Fibroblast of skin of abdomen (primary cell): ENCODE data around the gene SLC5A5.
"Not testable (repeated sequence)": the region's sequence is repeated elsewhere in the genome, so short reads cannot be mapped to it uniquely, and the experiment has no call there.

Experiments used
- DNase-seq: peaks from one replicate; pipeline ENCODE4 v3.0.0-alpha.2; 2013

Gene SLC5A5

GRCh38 chr19:17872251-17873001 is 681 bp downstream of the SLC5A5 start:
- no peak for DNase-seq

DNA sequence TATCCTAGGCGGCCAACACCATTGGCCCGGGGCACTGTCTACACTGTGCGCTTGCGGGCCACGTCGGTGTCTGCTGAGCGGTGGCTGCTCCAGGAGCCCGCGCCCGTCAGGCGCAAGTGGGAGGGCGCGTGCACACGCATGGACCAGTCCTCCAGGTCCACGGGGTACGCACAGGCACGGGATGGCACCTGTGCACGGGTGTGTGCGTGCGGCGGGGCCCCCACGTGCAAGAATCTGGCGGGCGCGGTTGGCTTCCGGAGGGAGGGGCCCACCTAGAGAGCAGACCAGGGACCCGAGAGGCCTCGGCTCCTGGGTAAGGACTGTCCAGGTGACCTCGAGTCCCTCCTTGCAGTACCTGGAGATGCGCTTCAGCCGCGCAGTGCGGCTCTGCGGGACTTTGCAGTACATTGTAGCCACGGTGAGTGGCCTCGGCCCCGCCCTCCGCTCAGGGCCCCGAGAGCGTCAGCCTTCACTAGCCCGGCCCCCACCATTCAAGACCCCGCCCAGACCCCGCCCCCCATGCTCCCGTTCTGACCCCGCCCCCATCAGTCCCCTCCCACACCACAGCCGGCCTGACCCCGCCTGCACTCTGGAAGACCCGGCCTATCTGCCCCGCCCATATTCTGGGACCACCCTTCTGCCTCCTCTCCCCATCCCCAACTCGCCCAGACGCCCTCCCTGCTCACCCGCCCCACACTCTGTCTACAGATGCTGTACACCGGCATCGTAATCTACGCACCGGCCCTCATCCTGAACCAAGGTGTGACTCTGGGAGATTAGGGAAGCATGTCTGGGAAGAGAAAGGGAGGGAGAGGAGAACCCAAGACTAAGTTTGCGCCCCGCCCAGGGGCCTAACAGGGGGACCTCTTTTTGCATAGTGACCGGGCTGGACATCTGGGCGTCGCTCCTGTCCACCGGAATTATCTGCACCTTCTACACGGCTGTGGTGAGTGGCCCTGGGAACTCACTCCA is 2.3 kb downstream of the SLC5A5 start:
- no peak for DNase-seq

- no peak for DNase-seq
These were observed 3.0 kb downstream of the SLC5A5 start for GRCh38 chr19:17874758-17875135.

DNA sequence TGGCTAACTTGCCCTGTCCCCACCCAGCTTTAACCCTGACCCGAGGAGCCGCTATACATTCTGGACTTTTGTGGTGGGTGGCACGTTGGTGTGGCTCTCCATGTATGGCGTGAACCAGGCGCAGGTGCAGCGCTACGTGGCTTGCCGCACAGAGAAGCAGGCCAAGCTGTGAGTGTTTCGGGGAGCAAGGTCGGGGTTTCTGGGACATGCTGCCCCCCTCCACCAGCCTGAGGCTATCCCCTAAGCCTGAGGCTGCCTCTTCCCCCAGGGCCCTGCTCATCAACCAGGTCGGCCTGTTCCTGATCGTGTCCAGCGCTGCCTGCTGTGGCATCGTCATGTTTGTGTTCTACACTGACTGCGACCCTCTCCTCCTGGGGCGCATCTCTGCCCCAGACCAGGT is 6.0 kb downstream of the SLC5A5 start:
- DNase-seq, result no peak

DNA sequence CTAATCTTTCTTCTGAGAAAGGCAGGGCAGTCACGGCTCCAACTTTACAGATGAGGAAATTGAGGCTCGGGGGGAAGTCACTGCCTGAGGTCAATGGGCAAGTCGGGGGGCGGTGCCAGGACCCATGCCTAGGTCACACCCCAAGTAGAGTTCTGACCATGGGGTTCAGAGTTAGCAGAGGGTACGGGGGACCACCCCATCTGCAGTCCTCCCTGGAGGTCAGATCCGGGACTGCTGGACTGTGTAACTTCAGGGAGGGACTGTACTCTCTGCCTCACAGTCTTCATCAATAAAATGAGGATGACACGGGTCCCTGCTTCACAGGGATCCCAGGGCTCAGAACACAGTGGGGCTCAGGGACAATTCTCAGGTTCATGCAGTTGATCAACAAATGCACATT is 7.7 kb downstream of the SLC5A5 start:
- no peak for DNase-seq

DNA sequence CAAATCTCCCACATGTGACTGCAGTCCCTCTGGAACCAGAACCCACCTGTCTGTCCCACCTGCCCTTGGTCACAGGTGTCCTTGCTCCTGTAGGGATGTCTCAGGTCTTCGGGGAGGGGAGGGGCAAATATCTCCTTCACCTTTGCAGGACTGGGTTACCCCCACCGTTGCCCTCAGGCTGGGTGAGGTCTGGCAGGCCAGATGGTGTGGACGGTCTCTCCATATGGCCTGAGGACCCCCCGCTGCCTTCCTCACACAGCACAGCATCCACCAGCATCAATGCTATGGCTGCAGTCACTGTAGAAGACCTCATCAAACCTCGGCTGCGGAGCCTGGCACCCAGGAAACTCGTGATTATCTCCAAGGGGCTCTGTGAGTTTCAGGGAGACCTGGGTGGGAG is 10.0 kb downstream of the SLC5A5 start:
- no peak for DNase-seq

GRCh38 chr19:17883627-17884410 is 12.1 kb downstream of the SLC5A5 start:
- no peak for DNase-seq

- DNase-seq, result no peak
These were observed 14.8 kb downstream of the SLC5A5 start for GRCh38 chr19:17886515-17886914.

DNA sequence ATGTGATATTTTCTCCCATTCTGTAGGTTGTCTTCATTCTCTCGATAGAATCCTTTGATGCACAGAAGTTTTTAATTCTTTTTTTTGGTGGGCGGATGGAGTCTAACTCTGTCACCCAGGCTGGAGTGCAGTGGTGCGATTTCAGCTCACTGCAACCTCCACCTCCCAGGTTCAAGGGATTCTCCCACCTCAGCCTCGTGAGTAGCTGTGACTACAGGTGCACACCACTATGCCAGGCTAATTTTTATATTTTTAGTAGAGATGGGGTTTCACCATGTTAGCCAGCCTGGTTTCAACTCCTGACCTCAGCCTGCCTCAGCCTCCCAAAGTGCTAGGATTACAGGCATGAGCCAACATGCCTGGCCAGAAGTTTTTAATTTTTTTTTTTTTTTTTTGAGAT is 15.5 kb downstream of the SLC5A5 start:
- not testable (repeated sequence) for DNase-seq

- DNase-seq, result no peak
These were observed 16.5 kb downstream of the SLC5A5 start for GRCh38 chr19:17888260-17888659.

DNA sequence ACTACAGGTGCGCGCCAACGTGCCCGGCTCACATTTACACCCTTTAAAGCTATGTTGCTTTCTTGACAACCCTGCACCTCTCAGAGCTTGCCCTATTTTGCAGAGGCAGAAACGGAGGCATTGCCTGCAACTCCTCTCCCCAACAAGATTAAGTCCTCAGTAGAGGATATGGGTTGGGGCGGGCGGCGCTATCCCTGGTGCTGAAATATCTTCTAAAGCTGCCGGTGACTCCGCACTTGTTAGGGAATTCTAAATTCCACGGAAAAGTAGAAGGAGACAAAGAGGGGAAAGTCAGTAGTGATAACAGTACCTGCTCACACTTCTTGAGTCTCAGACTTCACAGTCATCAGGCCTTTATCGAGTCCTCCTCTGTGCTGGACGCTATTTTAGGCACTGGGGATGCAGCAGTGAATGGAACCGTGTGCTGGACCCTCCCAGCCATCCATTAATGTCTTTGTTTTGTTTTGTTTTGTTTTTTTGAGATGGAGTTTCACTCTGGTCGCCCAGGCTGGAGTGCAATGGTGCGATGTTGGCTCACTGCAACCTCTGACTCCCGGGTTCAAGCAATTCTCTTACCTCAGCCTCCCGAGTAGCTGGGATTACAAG is 18.0 kb downstream of the SLC5A5 start:
- peak; percentile 37 for DNase-seq

DNA sequence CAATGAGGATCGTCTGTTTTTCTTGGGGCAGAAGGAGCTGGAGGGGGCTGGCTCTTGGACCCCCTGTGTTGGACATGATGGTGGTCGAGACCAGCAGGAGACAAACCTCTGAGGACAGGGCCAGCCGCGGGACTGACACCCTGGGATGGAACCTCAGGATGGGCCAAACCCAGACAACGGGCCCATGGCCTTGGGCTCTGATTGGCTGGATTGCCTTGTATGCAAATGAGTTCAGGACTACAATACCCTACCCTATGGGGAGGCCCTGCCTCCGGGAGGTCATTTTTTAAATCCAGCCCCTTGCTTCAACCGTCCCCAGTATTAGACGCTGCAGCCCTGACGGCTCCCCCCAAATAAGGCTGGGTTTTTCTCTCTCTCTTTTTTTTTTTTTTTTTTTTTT is 22.0 kb downstream of the SLC5A5 start:
- DNase-seq, result no peak

DNA sequence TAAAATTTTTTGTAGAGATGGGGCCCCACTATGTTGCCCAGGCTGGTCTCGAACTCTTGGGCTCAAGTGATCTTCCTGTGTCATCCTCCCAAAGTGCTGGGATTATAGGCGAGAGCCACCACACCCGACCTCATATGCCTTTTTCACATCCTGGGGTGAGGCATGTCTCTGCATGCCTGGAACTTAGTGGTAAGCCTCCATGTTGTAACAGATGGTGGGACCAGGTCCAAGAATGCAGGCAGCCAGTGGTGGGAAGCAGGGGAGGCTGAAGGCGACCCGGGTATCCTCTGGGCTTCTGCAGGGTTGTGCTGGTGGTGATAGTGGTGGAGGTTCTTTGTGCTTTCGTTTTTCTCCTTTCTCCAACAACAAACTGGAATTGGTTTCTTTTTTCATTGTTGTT is 31.0 kb downstream of the SLC5A5 start:
- DNase-seq, result peak; percentile 70

GRCh38 chr19:17908244-17908643 is 36.5 kb downstream of the SLC5A5 start:
- no peak for DNase-seq

GRCh38 chr19:17909003-17909732 is 37.4 kb downstream of the SLC5A5 start:
- DNase-seq, result no peak

DNA sequence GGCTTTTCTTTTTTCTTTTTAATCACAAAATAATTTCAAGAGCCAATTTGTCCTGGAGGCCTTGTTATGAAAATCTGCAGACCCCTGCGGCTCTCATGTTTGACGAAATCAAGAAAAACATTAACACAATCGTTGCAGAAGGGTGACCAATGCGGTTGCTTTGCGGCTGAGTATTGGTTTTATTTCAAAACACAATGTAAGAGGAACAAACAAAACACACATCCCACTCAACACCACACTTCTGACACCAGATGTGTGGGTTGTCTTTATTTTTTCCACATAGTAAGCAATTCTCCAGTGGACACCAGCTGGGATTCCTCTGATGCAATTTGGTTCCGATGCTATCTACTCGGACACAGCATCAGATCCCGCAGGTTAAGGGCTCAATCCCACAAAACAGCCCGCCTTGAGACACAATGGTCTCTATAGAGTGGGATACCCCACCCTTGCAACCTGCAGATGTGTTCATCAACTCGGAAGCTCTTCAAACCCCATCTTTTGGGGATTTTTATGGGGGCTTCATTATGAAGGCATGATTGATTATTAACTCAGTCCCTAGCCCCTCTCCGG is 39.1 kb downstream of the SLC5A5 start:
- DNase-seq, result no peak

DNA sequence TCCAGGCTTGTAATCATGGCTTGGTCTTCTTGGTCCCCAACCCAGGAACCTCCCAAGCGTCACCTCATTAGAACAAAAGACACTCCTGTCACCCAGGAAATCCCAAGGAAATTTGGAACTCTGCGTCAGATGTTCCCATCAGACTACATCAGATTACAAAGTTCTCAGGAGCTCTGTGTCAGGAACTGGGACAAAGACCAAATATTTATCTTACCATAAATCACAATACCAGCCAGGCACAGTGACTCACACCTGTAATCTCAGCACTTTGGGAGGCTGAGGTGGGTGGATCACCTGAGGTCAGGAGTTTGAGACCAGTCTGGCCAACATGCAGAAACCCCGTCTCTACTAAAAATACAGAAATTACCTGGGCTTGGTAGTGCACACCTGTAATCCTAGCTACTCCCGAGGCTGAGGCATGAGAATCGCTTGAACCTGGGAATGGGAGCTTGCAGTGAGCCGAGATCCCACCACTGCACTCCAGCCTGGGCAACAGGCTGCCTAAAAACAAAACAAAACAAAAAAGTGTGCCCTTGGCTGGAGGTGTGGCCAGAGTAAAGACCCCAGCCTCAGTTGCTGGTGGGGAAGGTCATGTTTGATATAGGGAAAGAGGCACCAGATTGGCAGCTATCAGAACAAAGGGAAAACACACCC is 44.3 kb downstream of the SLC5A5 start:
- no peak for DNase-seq

GRCh38 chr19:17918151-17918550 is 46.4 kb downstream of the SLC5A5 start:
- DNase-seq, result not testable (repeated sequence)

GRCh38 chr19:17919122-17919521 is 47.4 kb downstream of the SLC5A5 start:
- not testable (repeated sequence) for DNase-seq

DNA sequence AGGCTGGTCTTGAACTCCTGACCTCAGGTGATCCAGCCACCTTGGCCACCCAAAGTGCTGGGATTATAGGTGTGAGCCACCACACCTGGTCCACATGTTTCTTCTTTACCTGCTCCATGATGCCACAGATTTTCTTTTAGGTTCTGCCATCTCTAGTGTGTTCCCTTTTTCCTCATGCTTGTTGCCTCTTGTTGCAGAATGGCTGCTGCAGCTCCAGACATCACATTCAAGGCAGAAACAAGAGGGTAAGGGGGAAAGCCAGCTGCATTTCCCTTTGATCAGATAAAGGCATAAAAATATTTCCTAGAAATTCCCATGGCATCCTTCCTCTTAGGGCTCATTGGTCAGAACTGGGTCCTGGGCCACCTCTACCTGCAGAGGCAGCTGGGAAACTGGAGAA is 48.8 kb downstream of the SLC5A5 start:
- DNase-seq, result no peak

- no peak for DNase-seq
These were observed 50.4 kb downstream of the SLC5A5 start for GRCh38 chr19:17922138-17922537.
